Measurements from ENCODE around the gene MAPK8IP2.

The MAPK8IP2 gene

GRCh38 chr22:50602338-50602700 lies 1.7 kb downstream of the MAPK8IP2 start:
- Histone ChIP-seq H3K79me2 (ENCODE audit: insufficient read depth, low read length) (no peaks in the 10 kb centered on the region), H3K36me3 (ENCODE audit: low read length) (no peaks in the 10 kb centered on the region), H3F3A (ENCODE audit: insufficient read depth) (no peaks in the 10 kb centered on the region), H3K27ac (ENCODE audit: low read depth, low read length) (no peak overlapping the region), H3K4me3 (ENCODE audit: insufficient read depth, low read length, poor library complexity, severe bottlenecking) (no peak overlapping the region), H3K27me3 (ENCODE audit: low read length) (no peaks in the 10 kb centered on the region), H3K9me3 (ENCODE audit: insufficient read depth, low read length) (no peaks in the 10 kb centered on the region), H3K9ac (ENCODE audit: low read length) (no peak overlapping the region), H3K9me2 (replicated peaks; ENCODE audit: insufficient read depth, low read length) (no peaks in the 10 kb centered on the region), H3K4me2 (ENCODE audit: low read depth, low read length, poor library complexity, severe bottlenecking) (no peak overlapping the region), H2AFZ (ENCODE audit: low read depth, low read length, severe bottlenecking) (no peak overlapping the region), H4K20me1 (ENCODE audit: low read depth, low read length) (no peaks in the 10 kb centered on the region)
- TF ChIP-seq, protein P1, sequence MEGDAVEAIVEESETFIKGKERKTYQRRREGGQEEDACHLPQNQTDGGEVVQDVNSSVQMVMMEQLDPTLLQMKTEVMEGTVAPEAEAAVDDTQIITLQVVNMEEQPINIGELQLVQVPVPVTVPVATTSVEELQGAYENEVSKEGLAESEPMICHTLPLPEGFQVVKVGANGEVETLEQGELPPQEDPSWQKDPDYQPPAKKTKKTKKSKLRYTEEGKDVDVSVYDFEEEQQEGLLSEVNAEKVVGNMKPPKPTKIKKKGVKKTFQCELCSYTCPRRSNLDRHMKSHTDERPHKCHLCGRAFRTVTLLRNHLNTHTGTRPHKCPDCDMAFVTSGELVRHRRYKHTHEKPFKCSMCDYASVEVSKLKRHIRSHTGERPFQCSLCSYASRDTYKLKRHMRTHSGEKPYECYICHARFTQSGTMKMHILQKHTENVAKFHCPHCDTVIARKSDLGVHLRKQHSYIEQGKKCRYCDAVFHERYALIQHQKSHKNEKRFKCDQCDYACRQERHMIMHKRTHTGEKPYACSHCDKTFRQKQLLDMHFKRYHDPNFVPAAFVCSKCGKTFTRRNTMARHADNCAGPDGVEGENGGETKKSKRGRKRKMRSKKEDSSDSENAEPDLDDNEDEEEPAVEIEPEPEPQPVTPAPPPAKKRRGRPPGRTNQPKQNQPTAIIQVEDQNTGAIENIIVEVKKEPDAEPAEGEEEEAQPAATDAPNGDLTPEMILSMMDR (IDR thresholded peaks at IDR 0.05; ENCODE audit: insufficient read depth, low read length, poor library complexity, severe bottlenecking) = no peak
- no peak for TF ChIP-seq EZH2phosphoT487 (conservative IDR thresholded peaks at IDR 0.05; ENCODE audit: low read length)

DNA sequence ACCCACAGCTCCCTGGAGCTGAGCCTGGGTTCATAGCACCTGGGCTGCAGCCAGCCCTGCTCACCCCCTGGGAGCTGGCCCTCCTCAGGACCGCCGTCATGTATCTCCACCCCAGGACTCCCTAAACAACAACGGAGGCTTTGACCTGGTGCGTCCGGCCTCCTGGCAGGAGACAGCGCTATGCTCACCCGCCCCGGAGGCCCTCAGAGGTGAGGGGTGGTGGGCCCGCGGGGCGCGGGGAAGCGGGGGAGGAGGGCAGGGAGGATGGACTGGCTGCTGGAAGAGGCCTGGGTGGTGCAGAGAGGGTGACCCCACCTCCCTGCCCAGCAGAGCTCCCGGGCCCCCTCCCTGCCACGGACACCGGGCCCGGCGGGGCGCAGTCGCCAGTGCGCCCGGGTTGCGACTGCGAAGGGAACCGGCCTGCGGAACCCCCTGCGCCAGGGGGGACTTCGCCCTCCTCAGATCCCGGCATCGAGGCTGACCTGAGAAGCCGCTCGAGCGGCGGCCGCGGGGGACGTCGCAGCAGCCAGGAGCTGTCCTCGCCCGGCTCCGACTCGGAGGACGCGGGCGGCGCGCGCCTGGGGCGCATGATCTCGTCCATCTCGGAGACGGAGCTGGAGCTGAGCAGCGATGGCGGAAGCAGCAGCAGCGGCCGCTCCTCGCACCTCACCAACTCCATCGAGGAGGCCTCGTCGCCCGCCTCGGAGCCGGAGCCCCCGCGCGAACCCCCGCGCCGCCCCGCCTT lies 3.1 kb downstream of the MAPK8IP2 start:
- Histone ChIP-seq H3K27ac (ENCODE audit: low read depth, low read length) (no peak overlapping the region), H3K36me3 (ENCODE audit: low read length) (no peaks in the 10 kb centered on the region), H3K9ac (ENCODE audit: low read length) (no peak overlapping the region), H3K4me2 (ENCODE audit: low read depth, low read length, poor library complexity, severe bottlenecking) (no peak overlapping the region), H3F3A (ENCODE audit: insufficient read depth) (no peaks in the 10 kb centered on the region), H3K4me3 (ENCODE audit: insufficient read depth, low read length, poor library complexity, severe bottlenecking) (no peak overlapping the region), H4K20me1 (ENCODE audit: low read depth, low read length) (no peaks in the 10 kb centered on the region), H3K9me3 (ENCODE audit: insufficient read depth, low read length) (no peaks in the 10 kb centered on the region), H3K9me2 (replicated peaks; ENCODE audit: insufficient read depth, low read length) (no peaks in the 10 kb centered on the region), H2AFZ (ENCODE audit: low read depth, low read length, severe bottlenecking) (no peak overlapping the region), H3K27me3 (ENCODE audit: low read length) (no peaks in the 10 kb centered on the region), H3K79me2 (ENCODE audit: insufficient read depth, low read length) (no peaks in the 10 kb centered on the region)
- no peak for TF ChIP-seq EZH2phosphoT487 (conservative IDR thresholded peaks at IDR 0.05; ENCODE audit: low read length)
- TF ChIP-seq, protein P1 (IDR thresholded peaks at IDR 0.05; ENCODE audit: insufficient read depth, low read length, poor library complexity, severe bottlenecking) = no peak

DNA sequence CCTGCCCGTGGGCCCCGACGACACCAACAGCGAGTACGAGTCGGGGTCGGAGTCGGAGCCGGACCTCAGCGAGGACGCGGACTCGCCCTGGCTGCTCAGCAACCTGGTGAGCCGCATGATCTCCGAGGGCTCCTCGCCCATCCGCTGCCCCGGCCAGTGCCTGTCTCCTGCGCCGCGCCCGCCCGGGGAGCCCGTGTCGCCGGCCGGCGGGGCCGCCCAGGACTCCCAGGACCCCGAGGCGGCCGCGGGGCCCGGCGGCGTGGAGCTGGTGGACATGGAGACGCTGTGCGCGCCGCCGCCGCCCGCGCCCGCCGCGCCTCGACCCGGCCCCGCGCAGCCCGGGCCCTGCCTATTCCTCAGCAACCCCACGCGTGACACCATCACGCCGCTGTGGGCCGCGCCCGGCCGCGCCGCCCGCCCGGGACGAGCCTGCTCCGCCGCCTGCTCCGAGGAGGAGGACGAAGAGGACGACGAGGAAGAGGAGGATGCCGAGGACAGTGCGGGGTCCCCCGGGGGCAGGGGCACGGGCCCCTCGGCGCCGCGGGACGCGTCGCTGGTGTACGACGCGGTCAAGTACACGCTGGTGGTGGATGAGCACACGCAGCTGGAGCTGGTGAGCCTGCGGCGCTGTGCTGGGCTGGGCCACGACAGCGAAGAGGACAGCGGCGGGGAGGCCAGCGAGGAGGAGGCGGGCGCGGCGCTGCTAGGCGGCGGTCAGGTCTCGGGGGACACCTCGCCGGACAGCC lies 3.8 kb downstream of the MAPK8IP2 start:
- no peak overlapping the region for H3K4me3 ChIP-seq (ENCODE audit: insufficient read depth, low read length, poor library complexity, severe bottlenecking)
- H3K9ac ChIP-seq (ENCODE audit: low read length) = no peak overlapping the region
- TF ChIP-seq EZH2phosphoT487 (conservative IDR thresholded peaks at IDR 0.05; ENCODE audit: low read length) = no peak
- TF ChIP-seq, protein P1 (IDR thresholded peaks at IDR 0.05; ENCODE audit: insufficient read depth, low read length, poor library complexity, severe bottlenecking) = no peak
- no peaks in the 10 kb centered on the region for H4K20me1 ChIP-seq (ENCODE audit: low read depth, low read length)
- no peak overlapping the region for H3K4me2 ChIP-seq (ENCODE audit: low read depth, low read length, poor library complexity, severe bottlenecking)
- no peaks in the 10 kb centered on the region for H3K27me3 ChIP-seq (ENCODE audit: low read length)
- no peak overlapping the region for H2AFZ ChIP-seq (ENCODE audit: low read depth, low read length, severe bottlenecking)
- H3F3A ChIP-seq (ENCODE audit: insufficient read depth) = no peaks in the 10 kb centered on the region
- no peaks in the 10 kb centered on the region for H3K79me2 ChIP-seq (ENCODE audit: insufficient read depth, low read length)
- H3K9me2 ChIP-seq (replicated peaks; ENCODE audit: insufficient read depth, low read length) = no peaks in the 10 kb centered on the region
- H3K36me3 ChIP-seq (ENCODE audit: low read length) = no peaks in the 10 kb centered on the region
- H3K27ac ChIP-seq (ENCODE audit: low read depth, low read length) = no peak overlapping the region
- H3K9me3 ChIP-seq (ENCODE audit: insufficient read depth, low read length) = no peaks in the 10 kb centered on the region
